IMR-90 (cell line): ENCODE measurements around the gene RPN2. TPM values are rescaled to one million over a fixed set of nuclear protein-coding genes. Genes with fewer than 3 reads are reported as not detected.

Experiments used
- ATAC-seq: fragments of 200-7000 bp; cut with Tn5 transposase; 2 replicates; pipeline ENCODE4 v1.9.1; 2020; ENCODE audit warnings: low read depth, mild to moderate bottlenecking, moderate library complexity
- BruUV-seq: library from RNA; stranded (reverse); fragments of 400-500 nt; replicated peaks from 2 replicates; lab custom pipeline; 2021; lab: Mats Ljungman, UMichigan
- CTCF ChIA-PET: fragments of 300-600 bp; formaldehyde crosslinking; extraction: SDS; loops from one replicate; lab custom pipeline; 2021; ENCODE audit warnings: antibody characterized with exemption; lab: Yijun Ruan, JAX
- POLR2A ChIA-PET: fragments of 300-600 bp; sonication (Branson Sonifier 250); formaldehyde crosslinking; loops from one replicate; lab custom pipeline; 2022; ENCODE audit warnings: antibody characterized with exemption; ENCODE audit not compliant: unreplicated experiment; lab: Charles Lee
- DNase-seq: peaks from one replicate; pipeline ENCODE4 v3.0.0; 2013
- H2AFZ ChIP-seq: replicated peaks from 2 replicates; pipeline ENCODE3; 2013; ENCODE audit warnings: low read length, mild to moderate bottlenecking; ENCODE audit not compliant: poor library complexity
- H2AK5ac ChIP-seq: 2 replicates; pipeline ENCODE4 v1.6.1; 2013; ENCODE audit warnings: low read depth, low read length, inconsistent platforms
- H2AK9ac ChIP-seq: replicated peaks from 2 replicates; pipeline ENCODE3; 2013; ENCODE audit warnings: mild to moderate bottlenecking, low read depth, low read length, moderate library complexity; ENCODE audit not compliant: poor library complexity
- H2BK120ac ChIP-seq: 2 replicates; pipeline ENCODE4 v1.6.1; 2013; ENCODE audit warnings: low read depth, low read length, inconsistent platforms
- H2BK15ac ChIP-seq: 3 replicates; pipeline ENCODE4 v1.6.1; 2013; ENCODE audit warnings: low read depth, low read length, inconsistent platforms
- H2BK20ac ChIP-seq: 2 replicates; pipeline ENCODE4 v1.6.1; 2013; ENCODE audit warnings: low read depth, mild to moderate bottlenecking, inconsistent platforms, low read length, moderate library complexity
- H2BK5ac ChIP-seq: 2 replicates; pipeline ENCODE4 v1.6.1; 2013; ENCODE audit warnings: mild to moderate bottlenecking, low read depth, low read length, inconsistent platforms; ENCODE audit not compliant: poor library complexity, severe bottlenecking
- H3K14ac ChIP-seq: replicated peaks from 2 replicates; pipeline ENCODE4 v1.6.1; 2013; ENCODE audit warnings: low read depth, low read length, inconsistent platforms
- H3K18ac ChIP-seq: 2 replicates; pipeline ENCODE4 v1.6.1; 2013; ENCODE audit warnings: low read depth, low read length, control low read depth
- H3K23ac ChIP-seq: 2 replicates; pipeline ENCODE4 v1.6.1; 2013; ENCODE audit warnings: low read depth, low read length, inconsistent platforms
- H3K27ac ChIP-seq: 2 replicates; pipeline ENCODE4 v1.5.1; 2013; ENCODE audit warnings: mild to moderate bottlenecking, control low read depth, low read length; ENCODE audit not compliant: insufficient read depth
- H3K27me3 ChIP-seq: 2 replicates; pipeline ENCODE4 v1.6.1; 2013; ENCODE audit warnings: low read length; ENCODE audit not compliant: control insufficient read depth, insufficient read depth
- H3K36me3 ChIP-seq: 2 replicates; pipeline ENCODE4 v1.6.1; 2013; ENCODE audit warnings: low read length, mixed read lengths; ENCODE audit not compliant: control insufficient read depth, insufficient read depth
- H3K4ac ChIP-seq: 2 replicates; pipeline ENCODE4 v1.6.1; 2013; ENCODE audit warnings: low read depth, low read length, inconsistent platforms
- H3K4me1 ChIP-seq: 2 replicates; pipeline ENCODE4 v1.6.1; 2013; ENCODE audit warnings: low read length, mixed read lengths; ENCODE audit not compliant: control insufficient read depth, insufficient read depth
- H3K4me2 ChIP-seq: 2 replicates; pipeline ENCODE4 v1.6.1; 2013; ENCODE audit warnings: low read depth, mild to moderate bottlenecking, control low read depth, low read length, moderate library complexity
- H3K4me3 ChIP-seq: 2 replicates; pipeline ENCODE4 v1.5.1; 2013; ENCODE audit warnings: low read depth, mild to moderate bottlenecking, control low read depth, low read length, moderate library complexity; ENCODE audit not compliant: insufficient read depth
- H3K56ac ChIP-seq: 2 replicates; pipeline ENCODE4 v1.6.1; 2013; ENCODE audit warnings: low read length, inconsistent platforms; ENCODE audit not compliant: insufficient read depth; ENCODE audit errors: extremely low read depth
- H3K79me1 ChIP-seq, 2 experiments: 2 replicates each; pipeline ENCODE4 v1.6.1; 2013; ENCODE audit warnings: low read length in 2 of 2, inconsistent platforms in 1 of 2, low read depth in 1 of 2
- H3K9ac ChIP-seq: 2 replicates; pipeline ENCODE4 v1.6.1; 2013; ENCODE audit warnings: low read depth, low read length, control low read depth
- H3K9me1 ChIP-seq: 2 replicates; pipeline ENCODE4 v1.6.1; 2013; ENCODE audit warnings: low read length, inconsistent platforms; ENCODE audit not compliant: insufficient read depth
- H3K9me3 ChIP-seq: 2 replicates; pipeline ENCODE4 v1.6.1; 2013; ENCODE audit warnings: low read length; ENCODE audit not compliant: control insufficient read depth, insufficient read depth
- H4K20me1 ChIP-seq: 2 replicates; pipeline ENCODE4 v1.6.1; 2013; ENCODE audit warnings: low read length, inconsistent platforms; ENCODE audit not compliant: insufficient read depth
- H4K5ac ChIP-seq: 2 replicates; pipeline ENCODE4 v1.6.1; 2013; ENCODE audit warnings: mild to moderate bottlenecking, low read depth, low read length, control low read depth
- H4K8ac ChIP-seq, 2 experiments: 2 replicates each; pipeline ENCODE4 v1.6.1; 2013; ENCODE audit warnings: low read depth in 2 of 2, low read length in 2 of 2, control low read depth in 1 of 2, inconsistent platforms in 1 of 2
- H4K91ac ChIP-seq: 2 replicates; pipeline ENCODE4 v1.6.1; 2013; ENCODE audit warnings: low read depth, low read length, inconsistent platforms; ENCODE audit not compliant: insufficient read depth
- RFX5 ChIP-seq: IDR thresholded peaks from 2 replicates; pipeline ENCODE4 v1.8.0; 2012; ENCODE audit warnings: low read depth, mild to moderate bottlenecking, low read length, moderate library complexity
- WGBS, 2 experiments: methylation state at CpG; one replicate each; pipeline versions ENCODE4 v1.1.5 to v1.1.7; 2013; ENCODE audit warnings: missing lambda C conversion rate in 2 of 2; ENCODE audit not compliant: insufficient read length in 1 of 2; ENCODE audit errors: extremely low coverage in 2 of 2; 5-methylcytosine and 5-hydroxymethylcytosine counted together
- dilution Hi-C: fragments of 300-500 bp; cut with HindIII; formaldehyde crosslinking; loops from one replicate; pipeline ENCODE4 v1.14.3; 2018; ENCODE audit warnings: low sequenced_read_pairs; ENCODE audit not compliant: unreplicated experiment
- in situ Hi-C: fragments of 300-500 bp; cut with MboI; formaldehyde crosslinking; loops from 3 replicates; pipeline ENCODE4 v1.14.3; 2019; ENCODE audit warnings: low sequenced_read_pairs, inconsistent platforms, mixed read lengths
- intact Hi-C: fragments of 100-400 bp; cut with micrococcal nuclease; formaldehyde crosslinking; loops from 2 replicates; pipeline ENCODE4 v1.10.0; 2022
- polyA plus RNA-seq, 3 experiments: library from polyadenylated mRNA; depleted of rRNA; stranded (reverse); fragments of >200 nt; gene quantifications; 2 replicates each; pipeline ENCODE4 v1.2.3, GENCODE V29; 2012; ENCODE audit warnings: low replicate concordance in 1 of 3
- total RNA-seq: library from RNA; depleted of rRNA; stranded (reverse); fragments of >200 nt; gene quantifications from 2 replicates; pipeline ENCODE4 v1.2.3, GENCODE V29; 2012

The RPN2 gene
- total and polyA plus RNA-seq, 2 of the 4 experiments (the other 2 are of a cell fraction): 305 to 481 TPM

DNA sequence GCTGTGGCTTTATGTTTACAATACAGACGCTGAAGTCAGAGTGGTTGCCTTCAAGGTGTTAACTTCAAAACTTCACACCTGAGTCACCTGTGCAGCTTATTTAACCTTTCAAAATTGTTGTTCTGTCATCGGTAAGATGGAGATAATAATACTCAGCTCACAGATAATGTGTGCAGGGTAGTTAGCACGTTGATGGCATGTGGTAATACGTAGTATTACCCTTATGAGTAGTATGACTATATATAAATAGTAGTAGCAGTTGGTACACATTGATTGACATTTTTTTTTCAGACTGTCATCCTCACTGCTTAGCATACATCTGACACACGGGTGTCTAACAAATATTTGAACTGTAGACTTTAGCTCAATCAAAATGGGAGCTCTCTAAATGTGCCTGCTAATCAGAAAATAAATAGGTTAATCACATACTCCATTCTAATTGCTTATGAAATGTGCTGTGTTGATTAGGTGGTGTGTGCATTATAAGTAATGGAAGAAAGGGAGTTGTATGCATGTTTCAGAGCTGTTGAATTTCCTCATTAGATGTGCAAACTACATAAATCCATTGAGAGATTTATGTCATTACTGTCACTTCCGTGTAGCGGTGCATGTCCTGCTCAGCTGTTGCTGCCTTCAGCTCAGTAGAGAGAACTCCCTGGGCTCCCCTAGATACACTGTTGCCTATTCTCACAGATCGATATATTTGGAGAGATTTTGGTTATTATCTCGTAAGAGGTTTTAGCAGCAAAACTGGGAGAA, 11.4 kb downstream of the RPN2 start:
- Histone ChIP-seq H3K14ac (no peak overlapping the region), H3K36me3 (peaks cover 19% of the 10 kb centered on the region), H3K4me2 (no peak overlapping the region), H4K20me1 (peaks cover 69% of the 10 kb centered on the region), H3K4ac (no peak overlapping the region), H3K4me1 (no peaks in the 10 kb centered on the region), H2BK120ac (no peak overlapping the region), H4K5ac (no peak overlapping the region), H3K27me3 (no peaks in the 10 kb centered on the region), H3K4me3 (no peak overlapping the region), H4K8ac (no peak overlapping the region), H3K79me1 (peaks cover 21 to 78% of the 10 kb centered on the region in 2 experiments), H2AFZ (no peak overlapping the region), H2BK20ac (no peak overlapping the region), H3K27ac (no peak overlapping the region), H3K56ac (no peak overlapping the region), H2AK5ac (no peak overlapping the region), H3K18ac (no peak overlapping the region), H3K9me1 (no peaks in the 10 kb centered on the region), H3K23ac (no peak overlapping the region), H2AK9ac (no peak overlapping the region), H3K9ac (no peak overlapping the region), H2BK15ac (no peak overlapping the region), H2BK5ac (no peak overlapping the region), H4K91ac (no peak overlapping the region), H3K9me3 (no peaks in the 10 kb centered on the region)
- DNase-seq: no peak
- ATAC-seq: no peak
- no TSS peak for BruUV-seq
- in situ Hi-C loops: no loop called here
- POLR2A ChIA-PET: interaction anchor here (1.0 kb wide), 1 partner anchor 12 kb away, joined by 3 read pairs; the partner anchor contains the start of genes MROH8 and RPN2
- dilution Hi-C loops: no loop called here
- CTCF ChIA-PET: interaction anchor here (1.4 kb wide), 1 partner anchor 12 kb away, joined by 4 read pairs; no protein-coding TSS in a partner anchor
- WGBS, 2 experiments: 80% methylated on average over 1 of the region's 9 CpGs; no CpG with 5 or more reads in 1 of the 2 experiments
- intact Hi-C loops: no loop called here
- no peak for TF ChIP-seq RFX5
